HepG2 (cell line): ENCODE data around the gene FURIN. TPM values are rescaled to one million over a fixed set of nuclear protein-coding genes. Genes with fewer than 3 reads are reported as not detected.

Experiments used
- ATAC-seq: fragments of 200-7000 bp; cut with Tn5 transposase; 3 replicates; pipeline ENCODE4 v1.9.1; 2020; ENCODE audit warnings: mild to moderate bottlenecking, moderate library complexity
- BruUV-seq: library from RNA; stranded (reverse); fragments of 400-500 nt; replicated peaks from 2 replicates; lab custom pipeline; 2021; lab: Mats Ljungman, UMichigan
- CTCF ChIA-PET: fragments of 300-600 bp; formaldehyde crosslinking; extraction: SDS; loops from one replicate; lab custom pipeline; 2021; ENCODE audit warnings: low total read pairs, inconsistent platforms, low intra/inter-chr PET ratio; lab: Yijun Ruan, JAX
- POLR2A ChIA-PET: fragments of 350-600 bp; sonication (Branson Sonifier 250); formaldehyde crosslinking; loops from one replicate; lab custom pipeline; 2020; ENCODE audit warnings: antibody characterized with exemption, inconsistent platforms; lab: Yijun Ruan, JAX
- DNase-seq: peaks from one replicate; pipeline ENCODE4 v3.0.0-alpha.2; 2015; ENCODE audit warnings: low spot score
- FAIRE-seq: peaks from 3 replicates; lab custom pipeline; 2011; peaks lifted over from hg19 to GRCh38; lab: Jason Lieb, UNC
- H2AFZ ChIP-seq: one replicate; pipeline ENCODE4 v1.6.1; 2011; ENCODE audit warnings: low read length, inconsistent platforms
- H3K27ac ChIP-seq: fragments of 300-600 bp; 3 replicates; pipeline ENCODE4 v1.8.0; 2011; ENCODE audit warnings: mixed run types, mild to moderate bottlenecking, mixed read lengths, low read length, inconsistent platforms; ENCODE audit not compliant: insufficient read depth; ENCODE audit errors: extremely low read length
- H3K27me3 ChIP-seq, 2 experiments: fragments of 200-600 bp in 1 of 2; 2 replicates in 1 of 2; 3 replicates in 1 of 2; pipeline versions ENCODE4 v1.6.0 to v1.8.0; 2011; ENCODE audit warnings: low read length in 2 of 2, mild to moderate bottlenecking in 2 of 2, moderate library complexity in 2 of 2, inconsistent platforms in 1 of 2; ENCODE audit not compliant: insufficient read depth in 2 of 2, control insufficient read depth in 1 of 2
- H3K36me3 ChIP-seq, 2 experiments: fragments of 200-600 bp in 1 of 2; replicated peaks in 1 of 2; 2 replicates in 1 of 2; 3 replicates in 1 of 2; pipeline versions ENCODE4 v1.5.1 to v1.8.0; 2011; ENCODE audit warnings: low read length in 2 of 2, inconsistent platforms in 1 of 2; ENCODE audit not compliant: insufficient read depth in 2 of 2, control insufficient read depth in 1 of 2
- H3K4me1 ChIP-seq: 2 replicates; pipeline ENCODE4 v1.5.1; 2012; ENCODE audit warnings: low read length, inconsistent platforms; ENCODE audit not compliant: insufficient read depth
- H3K4me2 ChIP-seq: 2 replicates; pipeline ENCODE4 v1.6.0; 2011; ENCODE audit warnings: low read depth, low read length, inconsistent platforms
- H3K4me3 ChIP-seq, 3 experiments: fragments of 200-600 bp in 1 of 3; sonication (generic), shearing (Covaris generic) in 1 of 3; replicated peaks in 1 of 3; 2 replicates each; pipeline ENCODE4 v1.5.1; 2011 to 2016; ENCODE audit warnings: low read length in 3 of 3, inconsistent platforms in 2 of 3, low read depth in 2 of 3, mild to moderate bottlenecking in 2 of 3, control low read depth in 1 of 3, mixed read lengths in 1 of 3; ENCODE audit not compliant: insufficient read depth in 1 of 3
- H3K79me2 ChIP-seq: one replicate; pipeline ENCODE4 v1.6.1; 2011; ENCODE audit warnings: low read length, inconsistent platforms; ENCODE audit not compliant: insufficient read depth
- H3K9ac ChIP-seq: 2 replicates; pipeline ENCODE4 v1.6.0; 2011; ENCODE audit warnings: mild to moderate bottlenecking, low read depth, low read length, inconsistent platforms; ENCODE audit not compliant: insufficient read depth
- H3K9me3 ChIP-seq: 2 replicates; pipeline ENCODE4 v1.5.1; 2012; ENCODE audit warnings: mild to moderate bottlenecking, low read length
- H4K20me1 ChIP-seq: 2 replicates; pipeline ENCODE4 v1.6.0; 2011; ENCODE audit warnings: inconsistent platforms, mild to moderate bottlenecking, low read length, moderate library complexity; ENCODE audit not compliant: insufficient read depth
- EZH2 ChIP-seq: conservative IDR thresholded peaks from 2 replicates; pipeline ENCODE4 v1.6.1; 2012; ENCODE audit warnings: mild to moderate bottlenecking, low read depth, low read length, moderate library complexity
- FUBP1 ChIP-seq: sonication (generic); formaldehyde crosslinking; IDR thresholded peaks from 2 replicates; pipeline ENCODE4 v1.5.1; 2020; ENCODE audit warnings: missing genetic modification reagents, mild to moderate bottlenecking, borderline replicate concordance
- GLI4 ChIP-seq: sonication (generic); formaldehyde crosslinking; IDR thresholded peaks from 2 replicates; pipeline ENCODE4 v1.5.1; 2020; ENCODE audit warnings: missing genetic modification reagents, mild to moderate bottlenecking, moderate library complexity, borderline replicate concordance
- MLXIP ChIP-seq: sonication (generic); formaldehyde crosslinking; IDR thresholded peaks from 2 replicates; pipeline ENCODE4 v1.9.0; 2021; ENCODE audit warnings: missing genetic modification reagents, borderline replicate concordance
- NR2C2 ChIP-seq: sonication (generic); formaldehyde crosslinking; IDR thresholded peaks from 2 replicates; pipeline ENCODE4 v1.4.0; 2020; ENCODE audit warnings: missing genetic modification reagents, mild to moderate bottlenecking, moderate library complexity, borderline replicate concordance
- SOX13 ChIP-seq, 3 experiments: fragments of 450-650 bp in 1 of 3; sonication (generic) in 1 of 3; formaldehyde crosslinking in 1 of 3; IDR thresholded peaks in 2 of 3; conservative IDR thresholded peaks in 1 of 3; 2 replicates each; pipeline versions ENCODE4 v1.5.0 to v1.6.1; 2016 to 2020; ENCODE audit warnings: antibody characterized with exemption in 1 of 3, mild to moderate bottlenecking in 1 of 3, missing compliant biosample characterization in 1 of 3, missing genetic modification reagents in 1 of 3, moderate library complexity in 1 of 3
- SP1 ChIP-seq, 2 experiments: fragments of 450-650 bp in 1 of 2; sonication (generic) in 1 of 2; formaldehyde crosslinking in 1 of 2; IDR thresholded peaks; 2 replicates each; pipeline versions ENCODE4 v1.4.0 to v1.6.1; 2016 to 2020; ENCODE audit warnings: missing genetic modification reagents in 1 of 2
- ZC3H4 ChIP-seq: sonication (generic); formaldehyde crosslinking; IDR thresholded peaks from 2 replicates; pipeline ENCODE4 v1.4.0; 2020; ENCODE audit warnings: missing genetic modification reagents, borderline replicate concordance
- ZMYM3 ChIP-seq: sonication (generic); formaldehyde crosslinking; IDR thresholded peaks from 2 replicates; pipeline ENCODE4 v1.5.1; 2020; ENCODE audit warnings: mild to moderate bottlenecking, missing genetic modification reagents
- ZNF142 ChIP-seq: sonication (generic); formaldehyde crosslinking; IDR thresholded peaks from 2 replicates; pipeline ENCODE4 v1.4.0; 2020; ENCODE audit warnings: missing genetic modification reagents
- ZZZ3 ChIP-seq: sonication (generic); formaldehyde crosslinking; IDR thresholded peaks from 2 replicates; pipeline ENCODE4 v1.4.0; 2020; ENCODE audit warnings: missing genetic modification reagents, mild to moderate bottlenecking, borderline replicate concordance
- WGBS: methylation state at CpG from one replicate; pipeline ENCODE4 v1.1.6; 2017; ENCODE audit warnings: low lambda C conversion rate; 5-methylcytosine and 5-hydroxymethylcytosine counted together
- in situ Hi-C: cut with HindIII; loops from 2 replicates; pipeline ENCODE4 v1.10.0; 2017; ENCODE audit warnings: low pct_unique_long_range_greater_than_20kb; ENCODE audit not compliant: extremely low pct_ligation_motif_present
- intact Hi-C: fragments of 100-400 bp; cut with micrococcal nuclease; formaldehyde crosslinking; loops from one replicate; pipeline ENCODE4 v1.10.0; 2022; ENCODE audit not compliant: unreplicated experiment
- polyA plus RNA-seq, 8 experiments: library from polyadenylated mRNA; depleted of rRNA in 3 of 8; stranded (reverse) in 7 of 8; unstranded in 1 of 8; fragments of >200 nt; fragmentation: Illumina TruSeq in 4 of 8; extraction: Trizol in 4 of 8; gene quantifications; 2 replicates each; pipeline versions ENCODE4 v1.2.1 to v1.2.3, GENCODE V29; 2011 to 2016; ENCODE audit warnings: low read depth in 4 of 8, missing spikeins in 1 of 8, mixed read lengths in 1 of 8; ENCODE audit not compliant: insufficient read depth in 1 of 8
- total RNA-seq, 5 experiments: library from RNA; depleted of rRNA; stranded (reverse); fragments of >200 nt; fragmentation: Illumina TruSeq; extraction: Trizol; gene quantifications; 2 replicates each; pipeline ENCODE4 v1.2.3, GENCODE V29; 2016; ENCODE audit warnings: low read depth in 1 of 5

The FURIN gene
- total and polyA plus RNA-seq, 2 of the 13 experiments (the other 11 are each of a cell fraction or from before 2014, with no cell fraction given), result 15.2 to 17.4 TPM

DNA sequence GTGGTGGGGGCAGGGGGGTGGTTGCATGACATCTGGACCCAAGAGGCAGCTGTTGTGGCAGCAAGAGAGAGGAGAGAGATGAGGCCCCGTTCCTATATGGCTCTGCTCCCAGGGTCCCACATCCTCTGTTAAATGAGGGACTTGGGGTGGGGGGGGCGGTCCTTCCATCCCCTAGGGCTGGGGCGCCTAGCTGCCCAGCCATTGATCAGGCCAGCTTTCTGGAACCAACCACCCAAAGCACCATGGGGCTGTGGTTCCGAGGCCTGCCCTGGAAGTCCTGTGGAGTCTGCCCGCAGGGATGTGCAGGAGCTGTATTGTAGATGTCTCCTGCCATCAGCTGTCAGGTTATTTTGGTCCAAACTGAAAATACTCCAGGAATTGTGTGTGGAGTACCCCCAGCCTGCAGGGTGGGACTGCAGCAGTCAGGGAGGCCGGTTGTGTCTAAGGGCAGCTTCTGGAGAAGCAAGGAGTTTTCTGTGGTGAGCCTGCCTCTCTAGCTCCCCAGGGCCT lies 5.2 kb downstream of the FURIN start:
- peaks cover 10% of the 10 kb centered on the region for H3K79me2 ChIP-seq
- H3K4me1 ChIP-seq, result peaks cover 60% of the 10 kb centered on the region
- no TSS peak for BruUV-seq
- ChIA-PET CTCF (no interaction called here), POLR2A (interaction anchor here (0.8 to 2.6 kb wide), 10 partner anchors 10 to 208 kb away, joined by 3 to 65 read pairs (median 9); partner anchors contain the start of genes BLM, FES, HDDC3 and MAN2A2)
- H3K4me3 ChIP-seq, result peak overlapping the region; percentile 72 to 74 (median 73); a peak in 5 of 6 replicates
- H3K9me3 ChIP-seq, result no peaks in the 10 kb centered on the region
- no peak overlapping the region for H3K9ac ChIP-seq
- in situ Hi-C loops (no loop called here), intact Hi-C loops (loop anchor here (5.0 kb wide), 1 partner anchor 381 kb away; no protein-coding TSS in a partner anchor)
- peaks cover 25% of the 10 kb centered on the region; the same call in 1 of the 2 replicates for H4K20me1 ChIP-seq
- H2AFZ ChIP-seq, result no peak overlapping the region
- WGBS, result no CpG with 5 or more reads among the region's 6 CpGs
- peaks cover 2 to 29% of the 10 kb centered on the region in 2 experiments; a peak in 3 of 5 replicates for H3K36me3 ChIP-seq
- H3K27ac ChIP-seq, result peak overlapping the region; percentile 35
- peaks cover 0 to 22% of the 10 kb centered on the region in 2 experiments; a peak in 2 of 5 replicates for H3K27me3 ChIP-seq
- peak overlapping the region; percentile 85 for H3K4me2 ChIP-seq
- ATAC-seq, result peak; percentile 43
- no peak for DNase-seq
- no peak for FAIRE-seq
- TF ChIP-seq ZC3H4 (CRISPR knock-in tag) (no peak), ZNF142 (CRISPR knock-in tag) (0 out of 2 replicates have a peak, but pooled peaks have one; percentile 26), GLI4 (CRISPR knock-in tag) (no peak), ZMYM3 (CRISPR knock-in tag) (no peak), NR2C2 (CRISPR knock-in tag) (no peak), SOX13 (IDR thresholded peaks at IDR 0.05) (no peak), SOX13 (CRISPR knock-in tag; conservative IDR thresholded peaks at IDR 0.05 in 1 of 2, IDR thresholded peaks at IDR 0.05 in 1 of 2) (no peak), SP1 (IDR thresholded peaks at IDR 0.05) (no peak), SP1 (CRISPR knock-in tag; IDR thresholded peaks at IDR 0.05) (no peak), FUBP1 (no peak), ZZZ3 (CRISPR knock-in tag) (no peak), MLXIP (no peak), EZH2 (no peak)
